NCI-H345 treated with DMSO at 0.1 percent for 48 hours (cell line): ENCODE measurements around the gene AKAP6.

Experiments
- DNase-seq: peaks from one replicate; lab custom pipeline; 2025; ENCODE audit not compliant: unreplicated experiment; lab: John Stamatoyannopoulos, UW

The AKAP6 gene

GRCh38 chr14:32530800-32531199, 201.7 kb downstream of the AKAP6 start:
- DNase-seq: no peak

- DNase-seq: no peak
Observed at GRCh38 chr14:32531942-32532515, 202.9 kb downstream of the AKAP6 start.

GRCh38 chr14:32534145-32534544, 205.0 kb downstream of the AKAP6 start:
- DNase-seq: no peak

- no peak for DNase-seq
Observed at GRCh38 chr14:32536175-32536574, 207.1 kb downstream of the AKAP6 start.

- no peak for DNase-seq
Observed at GRCh38 chr14:32537166-32537565, 208.1 kb downstream of the AKAP6 start.

GRCh38 chr14:32542507-32542906, 213.4 kb downstream of the AKAP6 start:
- DNase-seq: no peak

GRCh38 chr14:32545095-32545494, 216.0 kb downstream of the AKAP6 start:
- DNase-seq: no peak

- DNase-seq: no peak
Observed at GRCh38 chr14:32545506-32546210, 216.6 kb downstream of the AKAP6 start.

GRCh38 chr14:32546246-32546645, 217.1 kb downstream of the AKAP6 start:
- no peak for DNase-seq

- no peak for DNase-seq
Observed at GRCh38 chr14:32552766-32553165, 223.7 kb downstream of the AKAP6 start.

GRCh38 chr14:32559048-32559447, 229.9 kb downstream of the AKAP6 start:
- DNase-seq: no peak

- no peak for DNase-seq
Observed at GRCh38 chr14:32559590-32559989, 230.5 kb downstream of the AKAP6 start.

- peak; percentile 37 for DNase-seq
Observed at GRCh38 chr14:32560209-32560857, 231.2 kb downstream of the AKAP6 start.

- DNase-seq: no peak
Observed at GRCh38 chr14:32561520-32561919, 232.4 kb downstream of the AKAP6 start.

GRCh38 chr14:32564596-32564995, 235.5 kb downstream of the AKAP6 start:
- DNase-seq: no peak

GRCh38 chr14:32565256-32565655, 236.2 kb downstream of the AKAP6 start:
- peak; percentile 5 for DNase-seq

- DNase-seq: no peak
Observed at GRCh38 chr14:32567543-32568384, 238.7 kb downstream of the AKAP6 start.

GRCh38 chr14:32571551-32571950, 242.5 kb downstream of the AKAP6 start:
- no peak for DNase-seq

- no peak for DNase-seq
Observed at GRCh38 chr14:32571995-32572866, 243.1 kb downstream of the AKAP6 start.

- no peak for DNase-seq
Observed at GRCh38 chr14:32572867-32573150, 243.7 kb downstream of the AKAP6 start.

- DNase-seq: no peak
Observed at GRCh38 chr14:32574269-32574668, 245.2 kb downstream of the AKAP6 start.
